Panc1 (cell line): Measurements from ENCODE around the gene TUSC7.

ENCODE experiments used
- SIN3A ChIP-seq: IDR thresholded peaks from 2 replicates; pipeline ENCODE4 v1.6.1; 2012; ENCODE audit warnings: low read depth, mild to moderate bottlenecking, low read length, moderate library complexity, borderline replicate concordance; ENCODE audit not compliant: insufficient read depth
- TF ChIP-seq, protein P1 (sequence below): fragments of 450-650 bp; IDR thresholded peaks from 2 replicates; pipeline ENCODE4 v1.5.1; 2017; ENCODE audit warnings: mild to moderate bottlenecking

DNA sequence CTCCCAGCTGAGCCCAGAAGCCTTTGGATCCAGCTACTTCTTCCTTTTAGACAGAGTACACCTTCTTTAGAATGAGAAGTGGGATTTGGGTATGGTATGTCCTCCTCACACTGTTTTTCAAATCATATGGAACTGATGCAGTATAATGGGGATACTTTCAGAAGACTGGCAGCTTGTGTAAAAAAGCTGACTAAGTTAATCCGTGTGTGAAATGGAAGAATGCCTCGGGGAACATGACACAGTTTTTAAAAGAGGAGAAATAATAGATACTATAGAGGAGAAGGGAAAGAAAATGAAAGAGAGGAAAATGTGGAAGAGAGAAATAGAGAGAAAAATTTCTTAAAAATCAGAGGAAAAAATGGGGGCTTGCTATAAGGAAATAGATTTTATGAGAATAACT lies 47.7 kb downstream of the TUSC7 start:
- TF ChIP-seq, protein P1, sequence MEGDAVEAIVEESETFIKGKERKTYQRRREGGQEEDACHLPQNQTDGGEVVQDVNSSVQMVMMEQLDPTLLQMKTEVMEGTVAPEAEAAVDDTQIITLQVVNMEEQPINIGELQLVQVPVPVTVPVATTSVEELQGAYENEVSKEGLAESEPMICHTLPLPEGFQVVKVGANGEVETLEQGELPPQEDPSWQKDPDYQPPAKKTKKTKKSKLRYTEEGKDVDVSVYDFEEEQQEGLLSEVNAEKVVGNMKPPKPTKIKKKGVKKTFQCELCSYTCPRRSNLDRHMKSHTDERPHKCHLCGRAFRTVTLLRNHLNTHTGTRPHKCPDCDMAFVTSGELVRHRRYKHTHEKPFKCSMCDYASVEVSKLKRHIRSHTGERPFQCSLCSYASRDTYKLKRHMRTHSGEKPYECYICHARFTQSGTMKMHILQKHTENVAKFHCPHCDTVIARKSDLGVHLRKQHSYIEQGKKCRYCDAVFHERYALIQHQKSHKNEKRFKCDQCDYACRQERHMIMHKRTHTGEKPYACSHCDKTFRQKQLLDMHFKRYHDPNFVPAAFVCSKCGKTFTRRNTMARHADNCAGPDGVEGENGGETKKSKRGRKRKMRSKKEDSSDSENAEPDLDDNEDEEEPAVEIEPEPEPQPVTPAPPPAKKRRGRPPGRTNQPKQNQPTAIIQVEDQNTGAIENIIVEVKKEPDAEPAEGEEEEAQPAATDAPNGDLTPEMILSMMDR = no peak
- TF ChIP-seq SIN3A = no peak
